Osteoblast (primary cell): ENCODE data around the gene AHCYL2. TPM values are rescaled to one million over a fixed set of nuclear protein-coding genes. Genes with fewer than 3 reads are reported as not detected.

Experiments used
- DNase-seq: peaks from one replicate; pipeline ENCODE4 v3.0.0; 2011; ENCODE audit warnings: low spot score, mixed read lengths; ENCODE audit not compliant: insufficient read length; ENCODE audit errors: missing footprints
- H2AFZ ChIP-seq: 2 replicates; pipeline ENCODE4 v1.6.0; 2011; ENCODE audit warnings: mild to moderate bottlenecking, low read length
- H3K27ac ChIP-seq: 2 replicates; pipeline ENCODE4 v1.5.1; 2011; ENCODE audit warnings: mild to moderate bottlenecking, low read depth, low read length, moderate library complexity
- H3K27me3 ChIP-seq: 2 replicates; pipeline ENCODE4 v1.6.0; 2012; ENCODE audit warnings: mild to moderate bottlenecking, control low read depth, inconsistent platforms, low read length, moderate library complexity; ENCODE audit not compliant: insufficient read depth
- H3K36me3 ChIP-seq: 2 replicates; pipeline ENCODE4 v1.5.1; 2011; ENCODE audit warnings: mild to moderate bottlenecking, low read length, control low read depth, moderate library complexity; ENCODE audit not compliant: insufficient read depth
- H3K4me1 ChIP-seq: 2 replicates; pipeline ENCODE4 v1.5.1; 2011; ENCODE audit warnings: mild to moderate bottlenecking, low read length, control low read depth, moderate library complexity; ENCODE audit not compliant: insufficient read depth
- H3K4me2 ChIP-seq: 2 replicates; pipeline ENCODE4 v1.6.0; 2011; ENCODE audit warnings: mild to moderate bottlenecking, low read length; ENCODE audit not compliant: insufficient read depth
- H3K4me3 ChIP-seq: fragments of 200-600 bp; sonication (generic); 3 replicates; pipeline ENCODE4 v1.5.1; 2012; ENCODE audit warnings: mild to moderate bottlenecking, low read length, inconsistent platforms; ENCODE audit not compliant: insufficient read depth
- H3K79me2 ChIP-seq: 2 replicates; pipeline ENCODE4 v1.6.0; 2012; ENCODE audit warnings: mild to moderate bottlenecking, low read length, control low read depth, inconsistent platforms; ENCODE audit not compliant: insufficient read depth
- H3K9me3 ChIP-seq: 2 replicates; pipeline ENCODE4 v1.5.1; 2011; ENCODE audit warnings: low read depth, low read length, control low read depth
- H4K20me1 ChIP-seq: 2 replicates; pipeline ENCODE4 v1.6.0; 2012; ENCODE audit warnings: mild to moderate bottlenecking, low read length, control low read depth; ENCODE audit not compliant: insufficient read depth
- CTCF ChIP-seq: IDR thresholded peaks from 2 replicates; pipeline ENCODE4 v1.5.1; 2011; ENCODE audit warnings: mild to moderate bottlenecking, low read depth, low read length, moderate library complexity; ENCODE audit errors: extremely low read depth
- total RNA-seq: library from RNA; depleted of rRNA; stranded (reverse); fragments of >200 nt; gene quantifications from 2 replicates; pipeline ENCODE4 v1.2.3, GENCODE V29; 2012

The AHCYL2 gene
- total RNA-seq, 1 donor: 10.1 TPM

DNA sequence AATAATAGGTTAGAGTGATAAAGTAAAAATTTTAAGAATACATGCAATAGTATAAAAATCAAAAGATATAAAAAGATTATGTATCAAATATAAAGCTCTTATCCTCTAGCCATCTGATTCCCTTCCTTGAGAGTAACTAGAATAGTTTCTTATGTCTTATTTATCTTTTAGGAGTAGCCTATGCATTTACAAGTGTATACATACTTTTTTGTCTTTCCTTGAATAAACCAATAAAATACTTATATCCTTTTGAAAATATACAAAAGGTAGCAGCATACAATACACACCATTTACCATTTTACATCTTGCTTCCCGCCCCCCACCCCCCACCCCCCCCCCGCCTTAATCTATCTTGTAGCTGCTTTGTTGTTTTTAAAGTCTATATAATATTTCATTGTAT is 31.4 kb downstream of the AHCYL2 start:
- Histone ChIP-seq H3K79me2 (no peaks in the 10 kb centered on the region), H3K36me3 (no peaks in the 10 kb centered on the region), H3K4me3 (no peak overlapping the region), H3K4me2 (no peak overlapping the region), H4K20me1 (no peaks in the 10 kb centered on the region), H3K9me3 (no peaks in the 10 kb centered on the region), H2AFZ (no peak overlapping the region), H3K27ac (no peak overlapping the region), H3K27me3 (no peaks in the 10 kb centered on the region), H3K4me1 (no peaks in the 10 kb centered on the region)
- DNase-seq: no peak
- no peak for TF ChIP-seq CTCF

DNA sequence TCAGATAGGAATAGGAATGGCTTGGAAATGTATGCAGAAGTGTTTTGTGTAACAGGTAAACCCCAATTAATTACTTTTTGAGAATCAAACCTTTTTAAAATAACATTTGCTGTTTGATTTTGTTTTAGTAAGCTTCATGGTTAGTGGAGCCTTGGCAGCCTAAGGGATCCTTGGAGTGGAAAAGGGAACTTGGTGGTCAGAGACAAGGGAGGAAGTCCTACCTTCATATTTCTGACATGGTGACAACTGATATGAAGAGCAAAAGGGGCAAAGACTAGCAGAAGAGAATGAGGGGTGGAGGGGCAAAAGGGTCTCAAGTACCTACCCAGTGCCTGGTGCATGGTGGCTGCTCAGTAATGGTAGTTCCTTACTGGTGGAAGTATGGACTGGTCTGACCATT is 32.3 kb downstream of the AHCYL2 start:
- Histone ChIP-seq H3K79me2 (no peaks in the 10 kb centered on the region), H2AFZ (no peak overlapping the region), H3K4me1 (no peaks in the 10 kb centered on the region), H3K9me3 (no peaks in the 10 kb centered on the region), H3K27ac (no peak overlapping the region), H4K20me1 (no peaks in the 10 kb centered on the region), H3K36me3 (no peaks in the 10 kb centered on the region), H3K4me2 (no peak overlapping the region), H3K27me3 (no peaks in the 10 kb centered on the region), H3K4me3 (no peak overlapping the region)
- no peak for DNase-seq
- TF ChIP-seq CTCF: no peak

- Histone ChIP-seq H3K36me3 (no peaks in the 10 kb centered on the region), H3K4me2 (peak overlapping the region; percentile 50), H3K4me1 (no peaks in the 10 kb centered on the region), H3K4me3 (no peak overlapping the region), H3K79me2 (no peaks in the 10 kb centered on the region), H3K27ac (no peak overlapping the region), H3K27me3 (no peaks in the 10 kb centered on the region), H3K9me3 (no peaks in the 10 kb centered on the region), H2AFZ (no peak overlapping the region), H4K20me1 (no peaks in the 10 kb centered on the region)
- no peak for TF ChIP-seq CTCF
- peak; percentile 18 for DNase-seq
Observed at GRCh38 chr7:129258649-129259389, 34.0 kb downstream of the AHCYL2 start.

DNA sequence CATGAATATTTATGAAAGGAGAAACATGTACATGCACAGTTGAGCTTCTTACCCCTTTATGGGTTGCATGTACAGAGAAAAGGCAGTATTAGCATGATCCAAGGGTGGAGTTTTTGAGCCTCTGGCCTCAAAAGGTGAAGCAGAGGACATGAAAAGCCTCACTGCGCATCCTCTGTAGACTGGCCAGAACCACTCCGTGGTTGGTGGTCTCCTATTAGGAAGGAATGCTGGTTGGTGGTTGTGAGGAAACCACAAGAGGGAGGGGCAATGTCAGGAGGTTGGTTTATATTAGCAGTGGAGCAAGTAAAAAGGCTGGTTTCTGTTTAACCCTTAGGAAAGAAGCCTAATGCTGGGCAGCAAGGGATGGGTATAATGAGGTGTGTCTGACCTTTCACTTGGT is 37.5 kb downstream of the AHCYL2 start:
- no peak overlapping the region for H2AFZ ChIP-seq
- no peak overlapping the region for H3K4me2 ChIP-seq
- no peaks in the 10 kb centered on the region for H3K4me1 ChIP-seq
- no peaks in the 10 kb centered on the region for H3K9me3 ChIP-seq
- no peaks in the 10 kb centered on the region for H3K27me3 ChIP-seq
- no peaks in the 10 kb centered on the region for H3K36me3 ChIP-seq
- DNase-seq: no peak
- no peak for TF ChIP-seq CTCF
- H4K20me1 ChIP-seq: no peaks in the 10 kb centered on the region
- no peak overlapping the region for H3K4me3 ChIP-seq
- H3K27ac ChIP-seq: no peak overlapping the region
- no peaks in the 10 kb centered on the region for H3K79me2 ChIP-seq
